GM20000 (cell line): ENCODE measurements around the gene TMC8.

Source experiments
- DNase-seq: peaks from one replicate; pipeline ENCODE4 v3.0.0; 2012; ENCODE audit warnings: low spot score
- TF ChIP-seq, protein P1 (sequence below): IDR thresholded peaks from 2 replicates; pipeline ENCODE4 v1.5.1; 2012; ENCODE audit warnings: mild to moderate bottlenecking, control low read depth; ENCODE audit errors: extremely low read depth, missing control alignments

Gene TMC8

GRCh38 chr17:78110363-78111015, 20.1 kb upstream of the TMC8 start:
- no peak for DNase-seq

DNA sequence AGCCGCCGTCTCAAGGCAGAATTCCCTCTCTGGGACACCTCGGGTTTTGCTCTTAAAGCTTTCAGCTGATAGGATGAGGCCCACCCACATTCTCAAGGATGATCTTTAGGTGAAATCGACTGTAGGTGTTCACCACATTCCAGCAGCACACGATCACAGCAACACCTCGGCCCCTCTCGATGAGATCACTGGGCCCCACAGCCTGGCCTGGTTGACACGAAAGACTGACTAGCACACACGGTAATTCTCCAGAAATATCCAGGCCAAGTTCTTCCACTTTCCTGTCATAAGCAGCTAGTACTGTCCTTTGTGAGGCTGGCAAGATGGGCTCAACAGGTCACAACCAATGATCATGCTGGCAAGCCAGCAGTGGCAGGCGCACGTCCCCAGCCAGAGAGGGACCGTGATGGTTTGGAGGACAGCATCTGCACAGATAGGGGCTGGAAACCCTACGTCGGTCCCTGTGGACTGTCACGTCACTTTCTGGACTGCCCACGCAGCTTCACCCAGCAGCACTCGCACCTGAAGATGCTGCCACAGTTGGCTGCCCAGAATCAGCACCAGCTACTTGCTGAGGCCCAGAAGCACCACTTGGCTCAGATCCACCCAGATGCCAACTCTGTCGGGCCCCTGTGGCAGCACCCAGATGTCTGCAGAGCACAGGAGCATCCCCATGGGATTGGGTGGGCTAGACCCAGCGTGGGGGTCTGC, 19.4 kb upstream of the TMC8 start:
- DNase-seq: no peak
- TF ChIP-seq, protein P1, sequence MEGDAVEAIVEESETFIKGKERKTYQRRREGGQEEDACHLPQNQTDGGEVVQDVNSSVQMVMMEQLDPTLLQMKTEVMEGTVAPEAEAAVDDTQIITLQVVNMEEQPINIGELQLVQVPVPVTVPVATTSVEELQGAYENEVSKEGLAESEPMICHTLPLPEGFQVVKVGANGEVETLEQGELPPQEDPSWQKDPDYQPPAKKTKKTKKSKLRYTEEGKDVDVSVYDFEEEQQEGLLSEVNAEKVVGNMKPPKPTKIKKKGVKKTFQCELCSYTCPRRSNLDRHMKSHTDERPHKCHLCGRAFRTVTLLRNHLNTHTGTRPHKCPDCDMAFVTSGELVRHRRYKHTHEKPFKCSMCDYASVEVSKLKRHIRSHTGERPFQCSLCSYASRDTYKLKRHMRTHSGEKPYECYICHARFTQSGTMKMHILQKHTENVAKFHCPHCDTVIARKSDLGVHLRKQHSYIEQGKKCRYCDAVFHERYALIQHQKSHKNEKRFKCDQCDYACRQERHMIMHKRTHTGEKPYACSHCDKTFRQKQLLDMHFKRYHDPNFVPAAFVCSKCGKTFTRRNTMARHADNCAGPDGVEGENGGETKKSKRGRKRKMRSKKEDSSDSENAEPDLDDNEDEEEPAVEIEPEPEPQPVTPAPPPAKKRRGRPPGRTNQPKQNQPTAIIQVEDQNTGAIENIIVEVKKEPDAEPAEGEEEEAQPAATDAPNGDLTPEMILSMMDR: no peak

More at GRCh38 chr17:78110363-78111015, 20.1 kb upstream of the TMC8 start:
- TF ChIP-seq, protein P1: no peak

DNA sequence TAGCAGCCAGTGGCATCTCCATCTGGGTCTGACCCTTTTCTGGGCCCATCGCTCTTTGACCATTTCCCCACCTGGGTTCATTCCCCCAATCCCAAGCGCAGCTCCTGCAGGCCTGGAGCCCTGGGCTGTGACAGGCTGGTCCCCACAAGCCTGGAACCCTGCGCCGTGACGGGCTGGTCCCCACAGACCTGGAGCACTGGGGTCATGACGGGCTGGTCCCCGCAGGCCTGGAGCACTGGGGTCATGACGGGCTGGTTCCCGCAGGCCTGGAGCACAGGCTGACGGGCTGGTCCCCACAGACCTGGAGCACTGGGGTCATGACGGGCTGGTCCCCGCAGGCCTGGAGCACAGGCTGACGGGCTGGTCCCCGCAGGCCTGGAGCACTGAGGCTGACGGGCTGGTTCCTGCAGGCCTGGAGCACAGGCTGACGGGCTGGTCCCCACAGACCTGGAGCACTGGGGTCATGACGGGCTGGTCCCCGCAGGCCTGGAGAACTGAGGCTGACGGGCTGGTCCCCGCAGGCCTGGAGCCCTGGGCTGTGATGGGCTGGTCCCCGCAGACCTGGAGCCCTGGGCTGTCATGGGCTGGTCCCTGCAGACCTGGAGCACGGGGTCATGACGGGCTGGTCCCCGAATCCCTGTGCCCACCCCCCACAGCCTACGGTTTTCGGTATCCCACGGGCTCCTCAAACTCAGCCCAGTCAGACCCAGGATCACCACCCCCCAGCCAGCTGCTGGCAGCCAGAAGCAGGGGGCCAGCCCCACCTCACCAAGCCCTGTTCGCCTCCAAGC, 18.6 kb upstream of the TMC8 start:
- TF ChIP-seq, protein P1: no peak
- peak; percentile 33 for DNase-seq

DNA sequence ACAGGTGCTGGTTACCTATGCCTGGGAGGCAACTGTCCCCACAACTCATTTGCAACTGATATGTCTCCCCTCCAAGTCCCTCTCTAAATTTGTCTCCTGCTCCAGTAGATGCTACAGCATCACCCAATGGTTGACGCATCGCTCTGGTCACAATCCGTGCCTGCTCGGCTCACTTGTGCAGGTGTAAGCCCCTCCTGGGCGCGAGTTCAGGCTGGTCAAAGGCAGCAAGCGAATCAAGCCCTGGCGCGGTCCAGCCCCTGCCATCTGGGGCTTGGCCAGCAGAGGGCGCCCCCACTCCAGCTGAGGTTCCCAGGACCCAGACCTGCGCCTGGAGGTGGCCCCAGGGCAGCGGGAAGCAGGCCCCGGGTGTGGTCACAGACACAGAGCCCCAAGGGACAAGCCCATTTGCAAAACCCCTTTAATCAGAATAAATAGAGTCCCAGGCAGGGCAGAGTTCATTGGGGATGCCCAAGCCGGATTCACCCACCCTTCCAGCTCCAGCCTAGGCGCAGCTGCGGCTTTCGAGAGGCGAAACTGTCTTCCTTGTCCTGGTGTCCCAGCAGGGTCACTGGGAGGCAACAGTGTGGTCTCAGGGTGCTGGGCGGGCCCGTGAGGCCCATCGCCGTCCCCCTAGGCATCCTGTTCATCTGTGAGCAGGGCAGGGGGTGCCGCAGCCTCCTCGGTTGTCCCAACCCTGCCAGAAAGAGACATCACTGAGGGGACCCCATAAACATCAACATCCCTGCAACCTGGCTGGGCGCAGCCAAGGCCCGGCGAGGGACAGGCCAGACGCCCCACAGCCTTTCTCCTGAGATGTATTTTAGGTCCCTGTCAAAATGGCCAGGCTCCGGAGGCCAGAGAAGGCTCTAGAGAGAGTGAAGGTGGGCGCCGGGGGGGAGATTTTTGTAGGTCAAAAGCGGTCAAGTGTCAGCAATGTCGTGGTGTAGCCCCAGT, 17.8 kb upstream of the TMC8 start:
- TF ChIP-seq, protein P1: peak; percentile 92
- DNase-seq: peak; percentile 92

GRCh38 chr17:78113804-78114785, 16.5 kb upstream of the TMC8 start:
- TF ChIP-seq, protein P1: no peak
- DNase-seq: peak; percentile 66
